Tibial artery (tissue), 4 donors: ENCODE results near the gene MRGPRF.
A peak's percentile ranks its signal among the peaks of the same experiment; 100 is the strongest.

Experiments used
- DNase-seq, 2 donors: peaks; one replicate each; pipeline ENCODE4 v3.0.0-alpha.2; 2019
- H3K27ac ChIP-seq, 2 donors: fragments of 200-600 bp; sonication (generic) in 1 of 2; 1 replicate in 1 of 2; 2 replicates in 1 of 2; pipeline ENCODE4 v1.5.1; 2018 to 2019; ENCODE audit warnings: mild to moderate bottlenecking in 1 of 2
- H3K27me3 ChIP-seq, 2 donors: fragments of 200-600 bp; sonication (generic) in 1 of 2; one replicate each; pipeline versions ENCODE4 v1.5.1 to v1.6.0; 2016 to 2019
- H3K36me3 ChIP-seq, 3 donors: fragments of 200-600 bp; sonication (generic) in 2 of 3; one replicate each; pipeline ENCODE4 v1.5.1; 2016 to 2019; ENCODE audit warnings: mild to moderate bottlenecking in 2 of 3
- H3K4me1 ChIP-seq, 4 donors: fragments of 200-600 bp; sonication (generic) in 2 of 4; 1 replicate in 3 of 4; 2 replicates in 1 of 4; pipeline ENCODE4 v1.5.1; 2016 to 2019
- H3K4me3 ChIP-seq, 2 donors: fragments of 200-600 bp; sonication (generic) in 1 of 2; 1 replicate in 1 of 2; 2 replicates in 1 of 2; pipeline ENCODE4 v1.5.1; 2018 to 2019; ENCODE audit warnings: mild to moderate bottlenecking in 2 of 2
- H3K9me3 ChIP-seq, 3 donors: fragments of 200-600 bp; sonication (generic) in 1 of 3; one replicate each; pipeline ENCODE4 v1.5.1; 2016 to 2019
- CTCF ChIP-seq, 2 experiments: fragments of 200-600 bp in 1 of 2; fragments of 450-650 bp in 1 of 2; IDR thresholded peaks; one replicate each; pipeline ENCODE4 v1.5.1; 2017 to 2019; ENCODE audit warnings: antibody characterized with exemption in 2 of 2, mild to moderate bottlenecking in 1 of 2, moderate library complexity in 1 of 2
- intact Hi-C: fragments of 100-400 bp; cut with DNase I; formaldehyde crosslinking; loops from one replicate; pipeline ENCODE4 v1.15.0; 2023; ENCODE audit warnings: low total_unique reads

Gene MRGPRF

GRCh38 chr11:68997124-68997994, 15.7 kb downstream of the MRGPRF start:
- H3K9me3 ChIP-seq, result no peaks in the 10 kb centered on the region
- peak overlapping the region in 1 of 2 donors; percentile 19 for H3K27ac ChIP-seq
- no peak overlapping the region for H3K4me3 ChIP-seq
- no peak for TF ChIP-seq CTCF (IDR thresholded peaks at IDR 0.05)
- peaks cover 8 to 52% (median 43%) of the 10 kb centered on the region in 4 donors for H3K4me1 ChIP-seq
- intact Hi-C loops, result no loop called here
- peak in 1 of 2 donors; percentile 48 for DNase-seq
- no peaks in the 10 kb centered on the region for H3K36me3 ChIP-seq
- peaks cover 0 to 4% of the 10 kb centered on the region in 2 donors for H3K27me3 ChIP-seq

GRCh38 chr11:68996376-68997123, 16.5 kb downstream of the MRGPRF start:
- Histone ChIP-seq H3K36me3 (no peaks in the 10 kb centered on the region), H3K27me3 (peaks cover 0 to 4% of the 10 kb centered on the region in 2 donors), H3K27ac (no peak overlapping the region), H3K4me1 (peaks cover 3 to 44% (median 35%) of the 10 kb centered on the region in 4 donors), H3K9me3 (no peaks in the 10 kb centered on the region), H3K4me3 (no peak overlapping the region)
- intact Hi-C loops, result no loop called here
- TF ChIP-seq CTCF (IDR thresholded peaks at IDR 0.05), result no peak
- DNase-seq, result peak in 1 of 2 donors; percentile 60

GRCh38 chr11:68994894-68995285, 18.2 kb downstream of the MRGPRF start:
- Histone ChIP-seq H3K27me3 (peaks cover 0 to 4% of the 10 kb centered on the region in 2 donors), H3K4me1 (peaks cover 0 to 27% (median 20%) of the 10 kb centered on the region in 4 donors), H3K27ac (no peak overlapping the region), H3K4me3 (no peak overlapping the region), H3K9me3 (no peaks in the 10 kb centered on the region), H3K36me3 (no peaks in the 10 kb centered on the region)
- no peak for TF ChIP-seq CTCF (IDR thresholded peaks at IDR 0.05)
- intact Hi-C loops, result no loop called here
- DNase-seq, result no peak

- DNase-seq, result peak in 1 of 2 donors; percentile 55
- peaks cover 0 to 4% of the 10 kb centered on the region in 2 donors for H3K27me3 ChIP-seq
- peaks cover 0 to 22% (median 14%) of the 10 kb centered on the region in 4 donors for H3K4me1 ChIP-seq
- H3K36me3 ChIP-seq, result no peaks in the 10 kb centered on the region
- no peaks in the 10 kb centered on the region for H3K9me3 ChIP-seq
- H3K27ac ChIP-seq, result no peak overlapping the region
- H3K4me3 ChIP-seq, result no peak overlapping the region
- TF ChIP-seq CTCF (IDR thresholded peaks at IDR 0.05), result no peak
- intact Hi-C loops, result no loop called here
These were observed 18.7 kb downstream of the MRGPRF start for GRCh38 chr11:68994161-68994893.

GRCh38 chr11:68993546-68993945, 19.5 kb downstream of the MRGPRF start:
- H3K36me3 ChIP-seq, result no peaks in the 10 kb centered on the region
- no peak overlapping the region for H3K27ac ChIP-seq
- no peak for DNase-seq
- H3K27me3 ChIP-seq, result peaks cover 0 to 4% of the 10 kb centered on the region in 2 donors
- peaks cover 0 to 14% (median 6%) of the 10 kb centered on the region in 4 donors for H3K4me1 ChIP-seq
- no peaks in the 10 kb centered on the region for H3K9me3 ChIP-seq
- no peak overlapping the region for H3K4me3 ChIP-seq
- intact Hi-C loops, result no loop called here
- no peak for TF ChIP-seq CTCF (IDR thresholded peaks at IDR 0.05)
